NT2/D1 (cell line): ENCODE data around the gene PCSK6.

Source experiments
- DNase-seq: peaks from one replicate; pipeline ENCODE4 v3.0.0-alpha.2; 2011; ENCODE audit warnings: low read depth, low spot score
- H3K27me3 ChIP-seq: 2 replicates; pipeline ENCODE4 v1.6.0; 2011; ENCODE audit warnings: mild to moderate bottlenecking; ENCODE audit not compliant: insufficient read length, insufficient read depth
- H3K36me3 ChIP-seq: 2 replicates; pipeline ENCODE4 v1.6.1; 2011; ENCODE audit warnings: mild to moderate bottlenecking, low read length, mixed read lengths; ENCODE audit not compliant: insufficient read depth, insufficient read length
- H3K4me1 ChIP-seq: 2 replicates; pipeline ENCODE4 v1.5.1; 2011; ENCODE audit not compliant: insufficient read depth, insufficient read length
- H3K4me3 ChIP-seq: 2 replicates; pipeline ENCODE4 v1.5.1; 2011; ENCODE audit warnings: low read depth; ENCODE audit not compliant: insufficient read length
- H3K9ac ChIP-seq: 2 replicates; pipeline ENCODE4 v1.6.0; 2011; ENCODE audit warnings: low read depth; ENCODE audit not compliant: insufficient read length
- H3K9me3 ChIP-seq: 2 replicates; pipeline ENCODE4 v1.5.1; 2011; ENCODE audit warnings: mild to moderate bottlenecking, low read length; ENCODE audit not compliant: insufficient read depth
- SUZ12 ChIP-seq: IDR thresholded peaks from 2 replicates; pipeline ENCODE4 v1.6.1; 2011; ENCODE audit not compliant: insufficient read length, insufficient read depth; ENCODE audit errors: extremely low read depth
- YY1 ChIP-seq: IDR thresholded peaks from 2 replicates; pipeline ENCODE4 v1.6.1; 2011; ENCODE audit not compliant: insufficient read length, insufficient read depth
- ZNF274 ChIP-seq: IDR thresholded peaks from 2 replicates; pipeline ENCODE4 v1.6.1; 2011; ENCODE audit warnings: mild to moderate bottlenecking, low read depth, low read length

Gene PCSK6

GRCh38 chr15:101450403-101451265, 38.9 kb downstream of the PCSK6 start:
- H3K4me1 ChIP-seq: peaks cover 2% of the 10 kb centered on the region
- TF ChIP-seq ZNF274 (no peak), YY1 (no peak), SUZ12 (no peak)
- no peak overlapping the region for H3K4me3 ChIP-seq
- no peak overlapping the region for H3K9ac ChIP-seq
- DNase-seq: no peak
- no peaks in the 10 kb centered on the region for H3K36me3 ChIP-seq
- no peaks in the 10 kb centered on the region for H3K27me3 ChIP-seq
- H3K9me3 ChIP-seq: no peaks in the 10 kb centered on the region

- Histone ChIP-seq H3K9me3 (no peaks in the 10 kb centered on the region; the same call in 1 of the 2 replicates), H3K36me3 (no peaks in the 10 kb centered on the region), H3K4me3 (no peak overlapping the region), H3K9ac (no peak overlapping the region), H3K27me3 (no peaks in the 10 kb centered on the region), H3K4me1 (peaks cover 2% of the 10 kb centered on the region)
- TF ChIP-seq SUZ12 (no peak), ZNF274 (no peak), YY1 (no peak)
- DNase-seq: no peak
Observed at GRCh38 chr15:101449471-101450402, 39.8 kb downstream of the PCSK6 start.

- Histone ChIP-seq H3K27me3 (no peaks in the 10 kb centered on the region), H3K4me3 (no peak overlapping the region), H3K9ac (no peak overlapping the region), H3K9me3 (no peaks in the 10 kb centered on the region; the same call in 1 of the 2 replicates), H3K4me1 (peaks cover 2% of the 10 kb centered on the region), H3K36me3 (no peaks in the 10 kb centered on the region)
- no peak for DNase-seq
- no peak for TF ChIP-seq ZNF274
- TF ChIP-seq SUZ12: no peak
- no peak for TF ChIP-seq YY1
Observed at GRCh38 chr15:101448336-101448735, 41.2 kb downstream of the PCSK6 start.

GRCh38 chr15:101447561-101448071, 41.9 kb downstream of the PCSK6 start:
- no peak overlapping the region for H3K9ac ChIP-seq
- no peaks in the 10 kb centered on the region for H3K36me3 ChIP-seq
- H3K9me3 ChIP-seq: no peaks in the 10 kb centered on the region; the same call in 1 of the 2 replicates
- DNase-seq: no peak
- H3K4me3 ChIP-seq: no peak overlapping the region
- H3K4me1 ChIP-seq: peaks cover 2% of the 10 kb centered on the region
- H3K27me3 ChIP-seq: no peaks in the 10 kb centered on the region
- TF ChIP-seq SUZ12 (no peak), ZNF274 (no peak), YY1 (no peak)

GRCh38 chr15:101447168-101447533, 42.4 kb downstream of the PCSK6 start:
- Histone ChIP-seq H3K9me3 (no peaks in the 10 kb centered on the region; the same call in 1 of the 2 replicates), H3K36me3 (no peaks in the 10 kb centered on the region), H3K4me1 (no peaks in the 10 kb centered on the region), H3K4me3 (no peak overlapping the region), H3K27me3 (no peaks in the 10 kb centered on the region), H3K9ac (no peak overlapping the region)
- no peak for DNase-seq
- TF ChIP-seq ZNF274 (no peak), YY1 (no peak), SUZ12 (no peak)

- no peak for DNase-seq
- Histone ChIP-seq H3K4me1 (no peaks in the 10 kb centered on the region), H3K9me3 (no peaks in the 10 kb centered on the region; the same call in 1 of the 2 replicates), H3K36me3 (no peaks in the 10 kb centered on the region), H3K4me3 (no peak overlapping the region), H3K9ac (no peak overlapping the region), H3K27me3 (no peaks in the 10 kb centered on the region)
- TF ChIP-seq YY1: no peak
- no peak for TF ChIP-seq SUZ12
- no peak for TF ChIP-seq ZNF274
Observed at GRCh38 chr15:101446518-101447167, 42.9 kb downstream of the PCSK6 start.
